Trophoblast cell (in vitro differentiated cells and primary cell): ENCODE measurements around the gene TRPM5.
A peak's percentile ranks its signal among the peaks of the same experiment; 100 is the strongest.

Experiments used
- DNase-seq, 2 donors: peaks; one replicate each; pipeline ENCODE4 v3.0.0-alpha.2; 2016
- H2AFZ ChIP-seq: 2 replicates; pipeline ENCODE4 v1.6.1; 2013; ENCODE audit warnings: low read length, moderate library complexity, mild to moderate bottlenecking; ENCODE audit not compliant: insufficient read depth, poor library complexity
- H2AK5ac ChIP-seq: 2 replicates; pipeline ENCODE4 v1.6.1; 2013; ENCODE audit warnings: mild to moderate bottlenecking, low read length
- H2BK120ac ChIP-seq: 2 replicates; pipeline ENCODE4 v1.6.1; 2013; ENCODE audit warnings: low read length, mild to moderate bottlenecking, moderate library complexity; ENCODE audit not compliant: insufficient read depth, poor library complexity
- H2BK12ac ChIP-seq: 2 replicates; pipeline ENCODE4 v1.6.1; 2013; ENCODE audit warnings: mild to moderate bottlenecking, low read length, moderate library complexity
- H2BK5ac ChIP-seq: 2 replicates; pipeline ENCODE4 v1.6.1; 2013; ENCODE audit warnings: low read length, low read depth, moderate library complexity, mild to moderate bottlenecking; ENCODE audit not compliant: poor library complexity
- H3K14ac ChIP-seq: 2 replicates; pipeline ENCODE4 v1.6.1; 2013; ENCODE audit warnings: mild to moderate bottlenecking, low read length
- H3K18ac ChIP-seq: 2 replicates; pipeline ENCODE4 v1.6.1; 2013; ENCODE audit warnings: mild to moderate bottlenecking, low read length
- H3K23ac ChIP-seq: 2 replicates; pipeline ENCODE4 v1.6.1; 2013; ENCODE audit warnings: low read length
- H3K27ac ChIP-seq: 2 replicates; pipeline ENCODE4 v1.5.1; 2013; ENCODE audit warnings: low read depth, mild to moderate bottlenecking, inconsistent platforms, low read length, moderate library complexity
- H3K27me3 ChIP-seq: 2 replicates; pipeline ENCODE4 v1.6.1; 2013; ENCODE audit warnings: inconsistent platforms, mild to moderate bottlenecking, low read length, moderate library complexity; ENCODE audit not compliant: insufficient read depth
- H3K36me3 ChIP-seq, 2 experiments: 1 replicate in 1 of 2; 2 replicates in 1 of 2; pipeline ENCODE4 v1.6.1; 2013; ENCODE audit warnings: low read length in 2 of 2, mild to moderate bottlenecking in 2 of 2, moderate library complexity in 1 of 2; ENCODE audit not compliant: insufficient read depth in 2 of 2, control insufficient read depth in 1 of 2
- H3K4ac ChIP-seq: 2 replicates; pipeline ENCODE4 v1.6.1; 2013; ENCODE audit warnings: low read depth, mild to moderate bottlenecking, low read length, moderate library complexity
- H3K4me1 ChIP-seq, 2 experiments: 1 replicate in 1 of 2; 2 replicates in 1 of 2; pipeline ENCODE4 v1.6.1; 2013; ENCODE audit warnings: low read length in 2 of 2, mild to moderate bottlenecking in 2 of 2, moderate library complexity in 1 of 2; ENCODE audit not compliant: insufficient read depth in 2 of 2, control insufficient read depth in 1 of 2
- H3K4me2 ChIP-seq: 2 replicates; pipeline ENCODE4 v1.6.1; 2013; ENCODE audit warnings: inconsistent platforms, mild to moderate bottlenecking, low read length, moderate library complexity
- H3K4me3 ChIP-seq: 2 replicates; pipeline ENCODE4 v1.5.1; 2013; ENCODE audit warnings: mild to moderate bottlenecking, low read depth, low read length, inconsistent platforms
- H3K79me1 ChIP-seq: one replicate; pipeline ENCODE4 v1.6.1; 2013; ENCODE audit warnings: low read length
- H3K79me2 ChIP-seq: 2 replicates; pipeline ENCODE4 v1.6.1; 2013; ENCODE audit warnings: low read length, mild to moderate bottlenecking; ENCODE audit not compliant: control insufficient read depth, insufficient read depth, poor library complexity
- H3K9ac ChIP-seq: 2 replicates; pipeline ENCODE4 v1.6.1; 2013; ENCODE audit warnings: mild to moderate bottlenecking, low read length
- H3K9me3 ChIP-seq: 2 replicates; pipeline ENCODE4 v1.6.1; 2013; ENCODE audit warnings: low read depth, mild to moderate bottlenecking, control low read depth, inconsistent platforms, low read length; ENCODE audit not compliant: insufficient read depth
- H4K12ac ChIP-seq: 2 replicates; pipeline ENCODE4 v1.6.1; 2013; ENCODE audit warnings: low read depth, mild to moderate bottlenecking, low read length, moderate library complexity
- H4K8ac ChIP-seq: 2 replicates; pipeline ENCODE4 v1.6.1; 2013; ENCODE audit warnings: low read depth, mild to moderate bottlenecking, low read length, moderate library complexity
- H4K91ac ChIP-seq: one replicate; pipeline ENCODE4 v1.6.1; 2013; ENCODE audit warnings: low read depth, mild to moderate bottlenecking, low read length, moderate library complexity
- WGBS: extraction: QIAGEN DNeasy Blood & Tissue Kit; methylation state at CpG from one replicate; pipeline ENCODE4 v1.1.7; 2013; ENCODE audit warnings: missing lambda C conversion rate; ENCODE audit not compliant: insufficient read length, insufficient coverage; ENCODE audit errors: extremely low coverage; 5-methylcytosine and 5-hydroxymethylcytosine counted together

The TRPM5 gene

GRCh38 chr11:2431395-2431794, 12.9 kb downstream of the TRPM5 start:
- Histone ChIP-seq H2BK120ac (no peak overlapping the region), H3K18ac (no peak overlapping the region), H3K27ac (no peak overlapping the region), H3K36me3 (no peaks in the 10 kb centered on the region), H3K79me2 (no peaks in the 10 kb centered on the region), H2AFZ (no peak overlapping the region), H4K12ac (no peak overlapping the region), H3K4me2 (no peak overlapping the region), H3K4me3 (no peak overlapping the region), H3K9ac (no peak overlapping the region), H3K79me1 (no peaks in the 10 kb centered on the region), H3K4me1 (no peaks in the 10 kb centered on the region), H3K9me3 (peaks cover 31% of the 10 kb centered on the region), H3K14ac (no peak overlapping the region), H3K27me3 (no peaks in the 10 kb centered on the region), H3K4ac (no peak overlapping the region), H2AK5ac (no peak overlapping the region), H2BK12ac (no peak overlapping the region), H2BK5ac (no peak overlapping the region), H3K23ac (no peak overlapping the region), H4K91ac (no peak overlapping the region), H4K8ac (no peak overlapping the region)
- no peak for DNase-seq
- WGBS, result no CpG with 5 or more reads among the region's 1 CpG

- Histone ChIP-seq H3K36me3 (no peaks in the 10 kb centered on the region), H3K23ac (no peak overlapping the region), H3K4me2 (no peak overlapping the region), H2BK120ac (no peak overlapping the region), H3K9ac (no peak overlapping the region), H3K14ac (no peak overlapping the region), H4K12ac (no peak overlapping the region), H3K27ac (no peak overlapping the region), H4K91ac (no peak overlapping the region), H3K79me1 (no peaks in the 10 kb centered on the region), H2BK5ac (no peak overlapping the region), H2AK5ac (no peak overlapping the region), H2AFZ (no peak overlapping the region), H2BK12ac (no peak overlapping the region), H4K8ac (no peak overlapping the region), H3K27me3 (no peaks in the 10 kb centered on the region), H3K4me1 (no peaks in the 10 kb centered on the region), H3K4ac (no peak overlapping the region), H3K18ac (no peak overlapping the region), H3K9me3 (peaks cover 17% of the 10 kb centered on the region), H3K79me2 (no peaks in the 10 kb centered on the region), H3K4me3 (peak overlapping the region; percentile 53)
- DNase-seq, result peak; percentile 17 to 64
- 80% methylated on average over 1 of the region's 8 CpGs for WGBS
Measured at GRCh38 chr11:2428322-2428795, 16.0 kb downstream of the TRPM5 start.

- WGBS, result no CpG with 5 or more reads among the region's 12 CpGs
- H3K27me3 ChIP-seq, result no peaks in the 10 kb centered on the region
- H3K79me2 ChIP-seq, result no peaks in the 10 kb centered on the region
- H3K36me3 ChIP-seq, result no peaks in the 10 kb centered on the region
- no peak overlapping the region for H4K8ac ChIP-seq
- no peak for DNase-seq
- no peak overlapping the region for H2BK120ac ChIP-seq
- no peak overlapping the region for H3K27ac ChIP-seq
- no peak overlapping the region for H3K4ac ChIP-seq
- no peak overlapping the region for H3K23ac ChIP-seq
- H2AK5ac ChIP-seq, result no peak overlapping the region
- H2BK5ac ChIP-seq, result no peak overlapping the region
- H3K4me1 ChIP-seq, result no peaks in the 10 kb centered on the region
- no peak overlapping the region for H3K9ac ChIP-seq
- H2AFZ ChIP-seq, result no peak overlapping the region
- H4K91ac ChIP-seq, result no peak overlapping the region
- H4K12ac ChIP-seq, result no peak overlapping the region
- H3K18ac ChIP-seq, result no peak overlapping the region
- no peak overlapping the region for H3K14ac ChIP-seq
- no peak overlapping the region for H3K4me3 ChIP-seq
- H2BK12ac ChIP-seq, result no peak overlapping the region
- H3K4me2 ChIP-seq, result no peak overlapping the region
- peaks cover 17% of the 10 kb centered on the region for H3K9me3 ChIP-seq
- H3K79me1 ChIP-seq, result no peaks in the 10 kb centered on the region
Measured at GRCh38 chr11:2427721-2428321, 16.5 kb downstream of the TRPM5 start.

- Histone ChIP-seq H3K4ac (no peak overlapping the region), H2BK12ac (no peak overlapping the region)
- WGBS, result no CpG with 5 or more reads among the region's 14 CpGs
Measured at GRCh38 chr11:2426826-2427521, 17.3 kb downstream of the TRPM5 start.

More at GRCh38 chr11:2426826-2427521, 17.3 kb downstream of the TRPM5 start:
- Histone ChIP-seq H3K79me2 (no peaks in the 10 kb centered on the region), H4K12ac (no peak overlapping the region), H3K18ac (no peak overlapping the region), H2BK120ac (no peak overlapping the region), H2AK5ac (no peak overlapping the region), H3K27me3 (no peaks in the 10 kb centered on the region), H4K8ac (no peak overlapping the region), H3K9ac (no peak overlapping the region), H3K4me3 (no peak overlapping the region), H3K4me1 (no peaks in the 10 kb centered on the region), H3K27ac (no peak overlapping the region), H4K91ac (no peak overlapping the region), H3K79me1 (no peaks in the 10 kb centered on the region), H3K4me2 (no peak overlapping the region), H3K36me3 (no peaks in the 10 kb centered on the region), H2BK5ac (no peak overlapping the region), H3K23ac (no peak overlapping the region), H2AFZ (no peak overlapping the region), H3K9me3 (peaks cover 17% of the 10 kb centered on the region), H3K14ac (no peak overlapping the region)
- DNase-seq, result no peak
